NB4 (cell line): ENCODE results near the gene WDR83.

ENCODE experiments used
- POLR2A ChIP-seq: IDR thresholded peaks from 2 replicates; pipeline ENCODE4 v1.6.1; 2011; ENCODE audit warnings: mild to moderate bottlenecking; ENCODE audit not compliant: insufficient read length; ENCODE audit errors: extremely low read depth
- TF ChIP-seq, protein P1 (sequence below): IDR thresholded peaks from one replicate; pipeline ENCODE4 v1.5.1; 2012; ENCODE audit warnings: low read depth, low read length

DNA sequence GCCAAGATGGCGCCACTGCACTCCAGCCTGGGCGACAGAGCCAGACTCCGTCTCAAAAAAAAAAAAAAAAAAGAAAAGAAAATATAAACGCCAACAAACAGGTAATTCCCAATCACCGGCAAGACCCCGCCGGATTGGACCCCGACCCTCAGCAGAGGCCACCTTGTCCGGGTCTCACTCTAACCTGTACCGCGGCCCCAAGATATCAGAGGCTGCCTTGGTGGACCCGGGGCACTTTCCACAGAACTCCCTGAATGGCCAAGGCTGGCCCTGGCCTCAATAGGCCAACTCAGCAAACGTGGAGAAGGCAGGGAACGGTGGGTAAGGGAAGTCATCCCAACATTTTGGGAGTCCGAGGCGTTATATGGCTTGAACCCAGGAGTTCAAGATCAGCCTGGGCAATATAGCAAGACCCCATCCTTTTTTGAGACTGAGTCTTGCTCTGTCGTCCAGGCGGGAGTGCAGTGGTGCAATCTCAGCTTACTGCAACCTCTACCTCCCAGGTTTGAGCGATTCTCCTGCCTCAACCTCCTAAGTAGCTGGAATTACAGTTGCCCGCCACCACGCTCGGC is 27.9 kb upstream of the WDR83 start:
- TF ChIP-seq, protein P1, sequence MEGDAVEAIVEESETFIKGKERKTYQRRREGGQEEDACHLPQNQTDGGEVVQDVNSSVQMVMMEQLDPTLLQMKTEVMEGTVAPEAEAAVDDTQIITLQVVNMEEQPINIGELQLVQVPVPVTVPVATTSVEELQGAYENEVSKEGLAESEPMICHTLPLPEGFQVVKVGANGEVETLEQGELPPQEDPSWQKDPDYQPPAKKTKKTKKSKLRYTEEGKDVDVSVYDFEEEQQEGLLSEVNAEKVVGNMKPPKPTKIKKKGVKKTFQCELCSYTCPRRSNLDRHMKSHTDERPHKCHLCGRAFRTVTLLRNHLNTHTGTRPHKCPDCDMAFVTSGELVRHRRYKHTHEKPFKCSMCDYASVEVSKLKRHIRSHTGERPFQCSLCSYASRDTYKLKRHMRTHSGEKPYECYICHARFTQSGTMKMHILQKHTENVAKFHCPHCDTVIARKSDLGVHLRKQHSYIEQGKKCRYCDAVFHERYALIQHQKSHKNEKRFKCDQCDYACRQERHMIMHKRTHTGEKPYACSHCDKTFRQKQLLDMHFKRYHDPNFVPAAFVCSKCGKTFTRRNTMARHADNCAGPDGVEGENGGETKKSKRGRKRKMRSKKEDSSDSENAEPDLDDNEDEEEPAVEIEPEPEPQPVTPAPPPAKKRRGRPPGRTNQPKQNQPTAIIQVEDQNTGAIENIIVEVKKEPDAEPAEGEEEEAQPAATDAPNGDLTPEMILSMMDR, result no peak
- no peak for TF ChIP-seq POLR2A
